Right atrium auricular region (tissue), 2 donors: ENCODE results near the gene TACC3. TPM values are rescaled to one million over a fixed set of nuclear protein-coding genes. Genes with fewer than 3 reads are reported as not detected.

Experiments used
- DNase-seq: peaks from one replicate; pipeline ENCODE4 v3.0.0-alpha.2; 2019; ENCODE audit warnings: low spot score
- H3K27ac ChIP-seq, 2 donors: fragments of 200-600 bp; sonication (generic); 1 replicate in 1 of 2; 2 replicates in 1 of 2; pipeline ENCODE4 v1.5.1; 2016 to 2019
- H3K27me3 ChIP-seq, 2 donors: fragments of 200-600 bp; sonication (generic); one replicate each; pipeline versions ENCODE4 v1.5.1 to v1.6.0; 2017 to 2019
- H3K36me3 ChIP-seq: fragments of 200-600 bp; sonication (generic); one replicate; pipeline ENCODE4 v1.5.1; 2016
- H3K4me1 ChIP-seq, 2 donors: fragments of 200-600 bp; sonication (generic); one replicate each; pipeline versions ENCODE4 v1.5.1 to v1.6.0; 2017 to 2019
- H3K4me3 ChIP-seq, 2 donors: fragments of 200-600 bp; sonication (generic); 1 replicate in 1 of 2; 2 replicates in 1 of 2; pipeline ENCODE4 v1.5.1; 2017 to 2019; ENCODE audit warnings: mild to moderate bottlenecking in 1 of 2, moderate library complexity in 1 of 2
- H3K9me3 ChIP-seq, 2 donors: fragments of 200-600 bp; sonication (generic); one replicate each; pipeline ENCODE4 v1.5.1; 2019
- CTCF ChIP-seq, 2 donors: fragments of 200-600 bp; sonication (generic); IDR thresholded peaks; one replicate each; pipeline ENCODE4 v1.5.1; 2019; ENCODE audit warnings: antibody characterized with exemption in 2 of 2
- total RNA-seq, 2 donors: library from RNA; depleted of rRNA; stranded (reverse); fragments of >200 nt; gene quantifications; one replicate each; pipeline ENCODE4 v1.1.0, GENCODE V29; 2016

Gene TACC3
- total RNA-seq, 2 donors from 2014 or later, result 3.7 to 5.3 TPM

GRCh38 chr4:1752284-1753041, 31.1 kb downstream of the TACC3 start:
- H3K27ac ChIP-seq, result no peak overlapping the region

GRCh38 chr4:1753294-1753696, 32.0 kb downstream of the TACC3 start:
- no peaks in the 10 kb centered on the region for H3K9me3 ChIP-seq
- no peaks in the 10 kb centered on the region for H3K27me3 ChIP-seq
- H3K4me1 ChIP-seq, result peaks cover 0 to 18% of the 10 kb centered on the region in 2 donors
- H3K27ac ChIP-seq, result no peak overlapping the region
- no peak for DNase-seq
- H3K36me3 ChIP-seq, result no peaks in the 10 kb centered on the region
- TF ChIP-seq CTCF (IDR thresholded peaks at IDR 0.05), result no peak
- no peak overlapping the region for H3K4me3 ChIP-seq

More at GRCh38 chr4:1752284-1753041, 31.1 kb downstream of the TACC3 start:
- no peak for DNase-seq
- peaks cover 0 to 21% of the 10 kb centered on the region in 2 donors for H3K4me1 ChIP-seq
- no peaks in the 10 kb centered on the region for H3K27me3 ChIP-seq
- H3K4me3 ChIP-seq, result peak overlapping the region in 1 of 2 donors; percentile 1
- H3K9me3 ChIP-seq, result no peaks in the 10 kb centered on the region
- TF ChIP-seq CTCF (IDR thresholded peaks at IDR 0.05), result no peak
- no peaks in the 10 kb centered on the region for H3K36me3 ChIP-seq

- H3K4me3 ChIP-seq, result no peak overlapping the region
- no peak for TF ChIP-seq CTCF (IDR thresholded peaks at IDR 0.05)
- H3K27ac ChIP-seq, result no peak overlapping the region
- no peak for DNase-seq
- no peaks in the 10 kb centered on the region for H3K36me3 ChIP-seq
- H3K27me3 ChIP-seq, result no peaks in the 10 kb centered on the region
- no peaks in the 10 kb centered on the region for H3K9me3 ChIP-seq
- H3K4me1 ChIP-seq, result peaks cover 0 to 13% of the 10 kb centered on the region in 2 donors
Measured at GRCh38 chr4:1753697-1754311, 32.5 kb downstream of the TACC3 start.

- H3K36me3 ChIP-seq, result no peaks in the 10 kb centered on the region
- DNase-seq, result no peak
- H3K27me3 ChIP-seq, result no peaks in the 10 kb centered on the region
- H3K27ac ChIP-seq, result no peak overlapping the region
- H3K4me1 ChIP-seq, result peaks cover 0 to 13% of the 10 kb centered on the region in 2 donors
- H3K9me3 ChIP-seq, result no peaks in the 10 kb centered on the region
- no peak overlapping the region for H3K4me3 ChIP-seq
- TF ChIP-seq CTCF (IDR thresholded peaks at IDR 0.05), result no peak
Measured at GRCh38 chr4:1754336-1754735, 33.0 kb downstream of the TACC3 start.

- Histone ChIP-seq H3K27me3 (no peaks in the 10 kb centered on the region), H3K36me3 (no peaks in the 10 kb centered on the region), H3K4me1 (peaks cover 0 to 13% of the 10 kb centered on the region in 2 donors), H3K4me3 (no peak overlapping the region), H3K27ac (no peak overlapping the region), H3K9me3 (no peaks in the 10 kb centered on the region)
- TF ChIP-seq CTCF (IDR thresholded peaks at IDR 0.05), result no peak
- no peak for DNase-seq
Measured at GRCh38 chr4:1755297-1755696, 34.0 kb downstream of the TACC3 start.
